GM21528 (cell line): ENCODE results near the gene PRAMEF17.
"Not testable (repeated sequence)": the region's sequence is repeated elsewhere in the genome, so short reads cannot be mapped to it uniquely, and the experiment has no call there.

Experiments used
- ATAC-seq: cut with Tn5 transposase; IDR thresholded peaks from one replicate; pipeline ENCODE4 v1.9.1; 2021; ENCODE audit warnings: mild to moderate bottlenecking, moderate library complexity; ENCODE audit not compliant: unreplicated experiment, low FRiP score

The PRAMEF17 gene

DNA sequence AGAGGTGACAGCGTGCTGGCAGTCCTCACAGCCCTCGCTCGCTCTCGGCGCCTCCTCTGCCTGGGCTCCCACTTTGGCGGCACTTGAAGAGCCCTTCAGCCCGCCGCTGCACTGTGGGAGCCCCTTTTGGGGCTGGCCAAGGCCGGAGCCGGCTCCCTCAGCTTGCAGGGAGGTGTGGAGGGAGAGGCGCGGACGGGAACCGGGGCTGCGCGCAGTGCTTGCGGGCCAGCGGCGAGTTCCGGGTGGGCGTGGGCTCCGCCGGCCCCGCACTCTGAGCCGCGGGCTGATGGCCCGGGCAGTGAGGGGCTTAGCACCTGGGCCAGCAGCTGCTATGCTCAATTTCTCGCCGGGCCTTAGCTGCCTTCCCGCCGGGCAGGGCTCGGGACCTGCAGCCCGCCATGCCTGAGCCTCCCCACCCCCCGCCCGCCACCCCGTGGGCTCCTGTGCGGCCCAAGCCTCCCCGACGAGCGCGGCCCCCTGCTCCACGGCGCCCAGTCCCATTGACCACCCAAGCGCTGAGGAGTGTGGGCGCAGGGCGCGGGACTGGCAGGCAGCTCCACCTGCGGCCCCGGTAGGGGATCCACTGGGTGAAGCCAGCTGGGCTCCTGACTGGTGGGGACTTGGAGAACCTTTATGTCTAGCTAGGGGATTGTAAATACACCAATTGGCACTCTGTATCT is 49.8 kb downstream of the PRAMEF17 start:
- ATAC-seq: not testable (repeated sequence)
